ENCODE measurements around the gene CEND1. TPM values are rescaled to one million over a fixed set of nuclear protein-coding genes. Genes with fewer than 3 reads are reported as not detected.
A peak's percentile ranks its signal among the peaks of the same experiment; 100 is the strongest.

Gene CEND1
- total RNA-seq, 2 experiments from 2014 or later, result 1.2 to 1.6 TPM

DNA sequence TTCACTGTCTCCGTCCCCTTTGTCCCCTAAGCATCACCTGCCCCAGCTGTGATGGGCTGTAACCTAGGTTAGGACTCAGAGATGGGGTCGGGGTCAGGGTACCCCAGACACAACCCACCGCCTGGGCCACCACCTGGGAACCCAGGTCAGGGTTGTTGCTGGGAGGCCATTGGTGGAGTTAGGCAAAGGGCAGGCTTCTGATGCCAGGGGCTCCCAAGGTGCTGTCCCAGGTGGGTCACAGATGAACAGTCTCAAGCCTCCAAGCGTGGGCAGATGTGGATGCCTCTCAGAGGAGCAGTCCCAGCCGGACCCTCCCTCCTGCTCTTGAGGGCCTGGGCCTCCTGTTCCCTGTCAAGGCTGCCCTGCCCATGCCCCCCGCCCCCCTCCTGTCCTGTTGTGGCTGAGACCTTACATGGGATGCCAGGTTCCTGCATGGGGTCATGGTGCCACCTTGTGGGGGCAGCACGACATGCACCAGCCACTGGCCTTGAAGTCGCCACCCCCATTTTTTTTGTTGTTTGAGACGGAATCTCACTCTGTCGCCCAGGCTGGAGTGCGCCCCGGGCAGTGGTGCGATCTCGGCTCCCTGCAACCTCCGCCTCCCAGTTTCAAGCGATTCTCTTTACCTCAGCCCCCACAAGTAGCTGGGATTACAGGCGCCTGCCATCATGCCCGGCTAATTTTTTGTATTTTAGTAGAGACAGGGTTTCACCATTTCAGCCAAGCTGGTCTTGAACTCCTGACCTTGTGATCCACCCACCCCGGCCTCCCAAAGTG, 24.7 kb downstream of the CEND1 start:
- H3K4me1 Mint-ChIP-seq, result peaks cover 5% of the 10 kb centered on the region
- CTCF ChIA-PET, result interaction anchor here (1.5 kb wide), 1 partner anchor 12 kb away, joined by 3 read pairs; the partner anchor contains the start of gene GATD1
- H3K36me3 Mint-ChIP-seq (ENCODE audit: low read depth), result peaks cover 46% of the 10 kb centered on the region
- no peaks in the 10 kb centered on the region for H3K27me3 Mint-ChIP-seq
- POLR2A ChIA-PET, result interaction anchor here (0.8 to 1.2 kb wide), 3 partner anchors 11 to 20 kb away, joined by 3 read pairs; no protein-coding TSS in a partner anchor
- H3K27ac Mint-ChIP-seq, result peak overlapping the region; percentile 16
- peak; percentile 73 for DNase-seq
- no peaks in the 10 kb centered on the region for H3K9me3 Mint-ChIP-seq
- no peak overlapping the region for H3K4me3 Mint-ChIP-seq

DNA sequence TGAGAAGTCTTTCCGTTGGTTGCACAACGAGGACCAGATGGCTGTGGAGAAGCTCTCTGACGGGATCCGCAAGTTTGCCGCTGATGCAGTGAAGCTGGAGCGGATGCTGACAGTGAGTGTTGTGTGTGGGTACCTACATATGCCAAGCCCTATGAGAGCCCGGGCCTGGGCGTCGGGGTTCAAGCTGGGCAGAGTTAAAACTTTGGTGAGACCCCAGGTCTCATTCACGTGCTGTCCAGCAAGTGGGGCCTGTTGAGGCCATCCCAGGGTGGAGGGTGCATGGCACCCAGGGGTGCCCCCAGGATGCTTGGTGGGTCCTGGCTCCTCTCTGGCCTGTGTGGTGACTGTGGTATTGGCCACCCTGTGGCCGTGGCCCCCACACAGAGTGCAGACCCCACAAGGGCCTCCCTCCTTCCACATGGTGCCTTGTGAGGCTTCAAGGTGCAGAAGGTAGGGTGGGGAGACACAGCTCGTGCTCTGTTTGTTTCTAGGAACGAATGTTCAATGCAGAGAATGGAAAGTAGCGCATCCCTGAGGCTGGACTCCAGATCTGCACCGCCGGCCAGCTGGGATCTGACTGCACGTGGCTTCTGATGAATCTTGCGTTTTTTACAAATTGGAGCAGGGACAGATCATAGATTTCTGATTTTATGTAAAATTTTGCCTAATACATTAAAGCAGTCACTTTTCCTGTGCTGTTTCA, 25.4 kb downstream of the CEND1 start:
- no peaks in the 10 kb centered on the region for H3K27me3 Mint-ChIP-seq
- no peaks in the 10 kb centered on the region for H3K9me3 Mint-ChIP-seq
- ChIA-PET POLR2A (interaction anchor here (0.8 to 1.6 kb wide), 3 partner anchors 10 to 21 kb away, joined by 3 to 4 read pairs (median 3); no protein-coding TSS in a partner anchor), CTCF (interaction anchor here (0.6 to 1.5 kb wide), 3 partner anchors 13 to 170 kb away, joined by 3 read pairs; partner anchors contain the start of gene GATD1)
- no peak for DNase-seq
- peaks cover 5% of the 10 kb centered on the region for H3K4me1 Mint-ChIP-seq
- no peak overlapping the region for H3K27ac Mint-ChIP-seq
- H3K4me3 Mint-ChIP-seq, result no peak overlapping the region
- peaks cover 45% of the 10 kb centered on the region for H3K36me3 Mint-ChIP-seq (ENCODE audit: low read depth)

DNA sequence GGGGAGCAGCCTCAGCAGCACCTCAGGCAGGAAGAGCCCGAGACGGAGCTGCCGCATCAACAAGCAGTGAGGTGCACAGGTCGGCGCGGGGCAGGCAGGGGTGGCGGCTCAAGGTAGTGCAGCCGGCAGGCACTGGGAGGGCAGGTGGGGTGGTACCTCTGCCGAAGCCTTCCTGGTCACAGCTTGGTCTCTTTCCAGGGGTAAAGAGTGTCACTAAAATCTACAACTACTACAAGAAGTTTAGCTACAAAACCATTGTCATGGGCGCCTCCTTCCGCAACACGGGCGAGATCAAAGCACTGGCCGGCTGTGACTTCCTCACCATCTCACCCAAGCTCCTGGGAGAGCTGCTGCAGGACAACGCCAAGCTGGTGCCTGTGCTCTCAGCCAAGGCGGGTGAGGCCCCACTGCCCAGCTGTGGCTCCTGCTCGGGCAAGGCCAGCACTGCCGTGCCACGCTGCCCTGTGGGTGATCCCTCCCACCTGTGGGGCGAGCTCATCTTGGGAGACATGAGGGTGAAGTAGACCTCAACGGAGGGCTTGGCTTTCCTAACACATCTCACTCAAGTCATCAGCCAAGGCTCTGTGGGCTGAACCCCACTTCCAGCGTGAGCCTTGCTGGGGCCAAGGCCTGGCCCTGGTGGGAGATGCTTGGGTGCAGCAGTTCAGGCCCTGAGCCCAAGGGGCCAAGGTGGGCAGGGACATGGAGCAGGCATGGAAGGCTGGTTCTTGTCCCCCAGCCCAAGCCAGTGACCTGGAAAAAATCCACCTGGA, 26.2 kb downstream of the CEND1 start:
- Mint-ChIP-seq H3K4me1 (peaks cover 5% of the 10 kb centered on the region), H3K27me3 (no peaks in the 10 kb centered on the region), H3K9me3 (no peaks in the 10 kb centered on the region), H3K4me3 (no peak overlapping the region), H3K27ac (no peak overlapping the region), H3K36me3 (ENCODE audit: low read depth) (peaks cover 47% of the 10 kb centered on the region)
- no peak for DNase-seq
- ChIA-PET POLR2A (interaction anchor here (0.8 to 1.6 kb wide), 3 partner anchors 9 to 22 kb away, joined by 3 to 4 read pairs (median 3); no protein-coding TSS in a partner anchor), CTCF (interaction anchor here (0.8 to 1.5 kb wide), 2 partner anchors 14 to 37 kb away, joined by 3 read pairs; partner anchors contain the start of gene GATD1)

DNA sequence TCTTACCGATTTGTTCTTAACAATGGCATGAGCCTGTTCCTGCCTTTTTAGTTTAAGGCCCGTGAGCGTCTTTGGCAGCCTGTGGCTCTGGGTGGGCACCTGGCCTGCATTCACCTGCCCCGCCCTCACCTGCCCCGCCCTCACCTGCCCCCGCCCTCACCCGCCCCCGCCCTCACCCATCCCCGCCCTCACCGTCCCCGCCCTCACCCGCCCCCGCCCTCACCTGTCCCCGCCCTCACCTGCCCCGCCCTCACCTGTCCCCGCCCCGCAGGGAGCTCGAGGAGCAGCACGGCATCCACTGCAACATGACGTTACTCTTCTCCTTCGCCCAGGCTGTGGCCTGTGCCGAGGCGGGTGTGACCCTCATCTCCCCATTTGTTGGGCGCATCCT, 26.8 kb downstream of the CEND1 start:
- peaks cover 5% of the 10 kb centered on the region for H3K4me1 Mint-ChIP-seq
- no peak overlapping the region for H3K4me3 Mint-ChIP-seq
- peaks cover 51% of the 10 kb centered on the region for H3K36me3 Mint-ChIP-seq (ENCODE audit: low read depth)
- no peak overlapping the region for H3K27ac Mint-ChIP-seq
- DNase-seq, result no peak
- no peaks in the 10 kb centered on the region for H3K9me3 Mint-ChIP-seq
- ChIA-PET POLR2A (interaction anchor here (1.6 kb wide), 1 partner anchor 9 kb away, joined by 3 read pairs; no protein-coding TSS in a partner anchor), CTCF (no interaction called here)
- H3K27me3 Mint-ChIP-seq, result no peaks in the 10 kb centered on the region

DNA sequence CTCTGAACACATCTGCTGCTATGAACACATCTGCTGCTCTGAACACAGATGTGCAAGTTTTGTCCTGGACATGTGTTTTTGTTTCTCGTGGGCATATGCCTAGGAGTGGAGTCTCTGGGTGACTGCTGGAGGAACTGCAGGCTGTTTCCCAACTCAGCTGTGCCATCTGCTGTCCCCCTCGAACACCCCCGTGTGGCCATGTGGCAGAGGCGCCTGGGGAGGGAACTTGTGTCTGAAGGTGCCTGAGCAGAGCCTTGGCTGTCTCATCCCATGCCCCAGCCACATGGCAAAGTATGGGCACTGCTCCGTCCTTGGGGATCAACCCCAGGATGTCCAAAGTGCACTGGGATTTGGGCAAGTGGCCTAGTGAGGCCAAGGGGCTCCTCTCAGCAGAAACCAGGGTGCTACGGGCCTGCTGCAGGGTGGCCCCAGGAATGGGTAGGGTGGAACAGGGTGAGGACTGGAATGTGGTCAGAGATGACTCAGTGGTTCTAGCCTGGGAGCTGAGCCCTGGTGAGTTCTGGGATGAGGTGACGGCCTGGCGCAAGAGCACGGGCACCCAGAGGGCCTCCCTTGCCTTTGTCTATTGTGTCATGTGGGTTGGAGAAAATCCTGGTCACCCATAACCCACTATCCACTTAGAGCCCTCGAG, 27.3 kb downstream of the CEND1 start:
- DNase-seq, result no peak
- no peaks in the 10 kb centered on the region for H3K9me3 Mint-ChIP-seq
- CTCF ChIA-PET, result interaction anchor here (0.6 kb wide), 1 partner anchor 187 kb away, joined by 3 read pairs; no protein-coding TSS in a partner anchor
- no peaks in the 10 kb centered on the region for H3K27me3 Mint-ChIP-seq
- no peak overlapping the region for H3K4me3 Mint-ChIP-seq
- H3K27ac Mint-ChIP-seq, result no peak overlapping the region
- peaks cover 53% of the 10 kb centered on the region for H3K36me3 Mint-ChIP-seq (ENCODE audit: low read depth)
- POLR2A ChIA-PET, result interaction anchor here (1.2 kb wide), 1 partner anchor 15 kb away, joined by 3 read pairs; the partner anchor contains the start of gene TALDO1
- peaks cover 5% of the 10 kb centered on the region for H3K4me1 Mint-ChIP-seq

DNA sequence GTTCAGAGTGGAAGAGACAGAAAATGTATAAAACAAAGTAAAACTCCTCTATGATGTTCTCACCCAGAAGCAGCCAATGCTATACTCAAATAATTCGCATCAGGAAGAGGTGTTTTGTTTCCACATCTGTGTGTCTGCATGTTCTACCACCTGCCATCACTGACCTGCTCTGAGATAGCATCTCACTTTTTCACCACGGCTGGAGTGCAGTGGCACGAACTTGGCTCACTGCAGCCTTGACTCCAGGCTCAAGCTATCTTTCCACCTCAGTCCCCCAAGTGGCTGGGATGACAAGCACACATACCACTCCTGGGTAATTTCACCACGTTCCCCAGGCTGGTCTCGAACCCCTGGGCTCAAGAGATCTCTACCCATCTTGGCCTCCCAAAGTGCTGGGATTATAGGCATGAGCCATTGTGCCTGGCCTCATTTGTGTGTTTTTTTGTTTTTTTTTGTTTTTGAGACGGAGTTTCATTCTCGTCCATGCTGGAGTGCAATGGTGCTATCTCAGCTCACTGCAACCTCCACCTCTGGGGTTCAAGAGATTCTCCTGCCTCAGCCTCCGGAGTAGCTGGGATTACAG, 28.3 kb downstream of the CEND1 start:
- no peak for DNase-seq
- Mint-ChIP-seq H3K27ac (no peak overlapping the region), H3K4me3 (no peak overlapping the region), H3K27me3 (no peaks in the 10 kb centered on the region), H3K36me3 (ENCODE audit: low read depth) (peaks cover 59% of the 10 kb centered on the region), H3K4me1 (peaks cover 1% of the 10 kb centered on the region), H3K9me3 (no peaks in the 10 kb centered on the region)
- ChIA-PET CTCF (interaction anchor here (0.6 to 0.7 kb wide), 2 partner anchors 55 to 188 kb away, joined by 3 to 4 read pairs; no protein-coding TSS in a partner anchor), POLR2A (interaction anchor here (0.7 to 1.2 kb wide), 2 partner anchors 14 to 48 kb away, joined by 3 read pairs; partner anchors contain the start of genes RPLP2 and TALDO1)

DNA sequence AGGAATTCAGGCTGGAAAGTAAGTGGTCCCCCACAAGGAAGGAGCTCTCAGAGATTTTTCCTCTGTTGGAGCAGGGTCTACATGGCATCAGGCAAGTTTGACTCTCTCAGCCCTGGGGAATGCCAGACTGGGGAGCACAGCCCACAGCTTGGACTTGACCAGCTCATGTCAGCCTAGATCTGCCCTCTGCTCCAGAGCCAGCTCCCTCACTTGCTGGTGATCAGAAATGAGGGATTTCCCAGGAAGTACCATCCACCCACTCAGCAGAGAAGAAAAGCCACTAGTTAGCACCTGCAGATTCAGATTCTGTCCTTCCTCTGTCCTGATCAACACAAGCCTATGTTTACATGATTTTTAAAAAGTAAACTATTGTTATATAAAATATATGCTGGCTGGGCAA, 29.7 kb downstream of the CEND1 start:
- Mint-ChIP-seq H3K36me3 (ENCODE audit: low read depth) (peaks cover 60% of the 10 kb centered on the region), H3K27me3 (no peaks in the 10 kb centered on the region), H3K4me1 (no peaks in the 10 kb centered on the region), H3K27ac (peak overlapping the region; percentile 19), H3K4me3 (no peak overlapping the region), H3K9me3 (no peaks in the 10 kb centered on the region)
- no peak for DNase-seq
- ChIA-PET POLR2A (interaction anchor here (1.3 kb wide), 1 partner anchor 12 kb away, joined by 3 read pairs; no protein-coding TSS in a partner anchor), CTCF (interaction anchor here (1.6 kb wide), 1 partner anchor 12 kb away, joined by 5 read pairs; the partner anchor contains the start of gene TALDO1)

DNA sequence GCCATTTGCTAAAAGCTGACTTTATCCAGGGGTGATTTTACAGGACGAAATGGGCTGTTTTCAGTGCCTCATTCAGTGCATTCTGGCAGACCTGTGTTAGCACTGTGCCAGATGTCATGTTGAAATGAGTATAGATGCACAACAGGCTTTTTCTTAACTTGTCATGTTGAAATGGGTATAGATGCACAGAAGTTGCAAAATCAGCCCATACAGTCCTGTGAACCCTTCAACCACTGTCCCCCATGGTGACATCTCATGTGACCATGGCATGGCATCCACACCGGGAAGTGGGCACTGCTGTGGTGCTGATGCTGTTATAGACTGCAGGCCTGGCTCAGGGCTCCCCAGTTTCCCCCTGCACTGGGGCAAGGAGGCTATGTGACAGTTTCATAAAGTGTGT, 40.2 kb downstream of the CEND1 start:
- H3K36me3 Mint-ChIP-seq (ENCODE audit: low read depth), result peaks cover 15% of the 10 kb centered on the region
- peak overlapping the region; percentile 46 for H3K4me3 Mint-ChIP-seq
- CTCF ChIA-PET, result no interaction called here
- H3K27ac Mint-ChIP-seq, result peak overlapping the region; percentile 32
- no peaks in the 10 kb centered on the region for H3K27me3 Mint-ChIP-seq
- no peaks in the 10 kb centered on the region for H3K9me3 Mint-ChIP-seq
- no peak for DNase-seq
- peaks cover 28% of the 10 kb centered on the region for H3K4me1 Mint-ChIP-seq
- POLR2A ChIA-PET, result interaction anchor here (1.5 kb wide), 1 partner anchor 40 kb away, joined by 3 read pairs; the partner anchor contains the start of gene CEND1

DNA sequence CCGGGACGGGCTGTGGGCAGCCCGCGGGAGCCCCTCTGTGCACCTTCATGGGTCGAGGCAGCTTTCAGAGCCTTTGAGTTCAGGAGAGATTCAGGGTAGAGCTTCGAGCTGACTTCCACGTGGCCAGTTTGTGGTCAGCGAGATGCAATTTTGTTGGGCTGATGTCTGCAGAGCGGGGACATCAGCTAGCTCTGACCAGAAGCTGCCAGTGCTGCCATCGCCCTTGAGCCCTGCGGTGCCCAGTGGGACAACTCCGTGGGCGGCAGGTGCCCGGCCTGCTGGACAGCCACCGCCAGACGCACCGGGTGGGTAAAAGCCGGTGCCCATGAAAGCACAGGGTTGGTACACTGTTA, 41.9 kb downstream of the CEND1 start:
- Mint-ChIP-seq H3K4me1 (peaks cover 28% of the 10 kb centered on the region), H3K4me3 (peak overlapping the region; percentile 82), H3K9me3 (no peaks in the 10 kb centered on the region), H3K36me3 (ENCODE audit: low read depth) (peaks cover 15% of the 10 kb centered on the region), H3K27me3 (no peaks in the 10 kb centered on the region), H3K27ac (peak overlapping the region; percentile 77)
- ChIA-PET CTCF (interaction anchor here (1.2 to 3.5 kb wide), 5 partner anchors 9 to 212 kb away, joined by 3 to 22 read pairs (median 5); no protein-coding TSS in a partner anchor), POLR2A (interaction anchor here (0.9 to 3.3 kb wide), 15 partner anchors 9 to 241 kb away, joined by 3 to 18 read pairs (median 3); partner anchors contain the start of genes CEND1, HRAS and IRF7)
- DNase-seq, result no peak

DNA sequence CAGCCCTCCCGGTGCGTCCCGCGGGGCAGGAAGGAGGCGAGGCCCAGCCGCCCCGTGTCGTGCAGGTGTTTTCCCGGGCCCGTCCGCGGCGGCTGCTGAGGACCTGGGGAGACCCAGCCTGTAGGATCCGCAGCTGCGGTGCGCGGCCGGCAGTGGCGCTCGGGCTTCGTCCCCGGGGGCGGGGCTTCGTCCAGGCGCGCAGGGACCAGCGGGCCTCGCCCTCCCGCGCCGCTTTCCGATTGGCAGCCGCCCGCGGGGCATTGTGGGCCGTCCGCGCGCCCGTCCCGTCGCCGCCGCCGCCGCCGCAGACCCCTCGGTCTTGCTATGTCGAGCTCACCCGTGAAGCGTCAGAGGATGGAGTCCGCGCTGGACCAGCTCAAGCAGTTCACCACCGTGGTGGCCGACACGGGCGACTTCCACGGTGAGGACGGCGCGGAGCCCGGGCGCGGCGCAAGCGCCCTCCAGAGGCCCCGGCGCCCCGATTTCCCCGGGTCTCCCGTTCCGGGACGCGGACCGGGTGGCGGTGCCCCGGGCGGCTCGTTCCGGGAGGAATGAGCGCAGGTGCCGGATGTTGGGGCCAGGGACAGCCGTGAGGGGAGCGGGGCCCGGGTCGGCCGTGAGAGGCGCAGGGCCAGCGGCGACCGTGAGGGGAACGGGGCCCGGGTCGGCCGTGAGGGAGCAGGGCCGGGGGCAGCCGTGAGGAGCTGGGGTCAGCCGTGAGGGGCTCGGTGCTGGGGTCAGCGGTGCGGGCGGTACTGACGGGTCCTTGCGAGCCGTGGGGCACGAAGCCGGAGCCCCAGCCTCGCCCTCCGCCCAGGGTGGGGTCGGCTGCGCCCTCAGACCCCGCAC, 42.5 kb downstream of the CEND1 start, which contains the start of gene TALDO1:
TALDO1 (plus strand) TSS at position 307 of the 849 bp plus-strand sequence; CDS start at position 325, 18 bp downstream.
- DNase-seq, result peak; percentile 89
- peak within 1 kb of the TSS; percentile 82 for H3K4me3 Mint-ChIP-seq
- peaks cover 25% of the 10 kb centered on the region for H3K4me1 Mint-ChIP-seq
- CTCF ChIA-PET, result interaction anchor here (0.6 to 3.5 kb wide), 6 partner anchors 9 to 528 kb away, joined by 3 to 22 read pairs (median 5); no protein-coding TSS in a partner anchor
- no peaks in the 10 kb centered on the region for H3K9me3 Mint-ChIP-seq
- POLR2A ChIA-PET, result interaction anchor here (0.9 to 3.3 kb wide), 16 partner anchors 10 to 241 kb away, joined by 3 to 18 read pairs (median 3); partner anchors contain the start of genes DEAF1, HRAS, IRF7 and TMEM80
- H3K27ac Mint-ChIP-seq, result peak within 1 kb of the TSS; percentile 77
- H3K27me3 Mint-ChIP-seq, result no peaks in the 10 kb centered on the region
- H3K36me3 Mint-ChIP-seq (ENCODE audit: low read depth), result peaks cover 10% of the 10 kb centered on the region

All from activated CD4-positive, alpha-beta memory T cell treated with anti-CD3 and anti-CD28 coated beads, Interleukin-2, amount 10 ng/mL, durations not matched to agents 7 days and 5 days (primary cell).